ENCODE data around the gene SPATC1L.

Gene SPATC1L

GRCh38 chr21:46118316-46119143, 65.7 kb downstream of the SPATC1L start:
- H3K27ac Mint-ChIP-seq = no peak overlapping the region
- H3K9me3 Mint-ChIP-seq = no peaks in the 10 kb centered on the region
- DNase-seq (no peak), ATAC-seq (no peak)
- no peaks in the 10 kb centered on the region for H3K27me3 Mint-ChIP-seq
- no peak overlapping the region for H3K4me3 Mint-ChIP-seq
- H3K36me3 Mint-ChIP-seq (ENCODE audit: low read depth) = peaks cover 7% of the 10 kb centered on the region
- no peaks in the 10 kb centered on the region for H3K4me1 Mint-ChIP-seq

- Mint-ChIP-seq H3K27ac (no peak overlapping the region), H3K27me3 (no peaks in the 10 kb centered on the region), H3K4me1 (no peaks in the 10 kb centered on the region), H3K9me3 (no peaks in the 10 kb centered on the region), H3K36me3 (ENCODE audit: low read depth) (peaks cover 8% of the 10 kb centered on the region), H3K4me3 (no peak overlapping the region)
- no peak for ATAC-seq
- no peak for DNase-seq
Observed at GRCh38 chr21:46117586-46118315, 66.5 kb downstream of the SPATC1L start.

- H3K4me1 Mint-ChIP-seq = no peaks in the 10 kb centered on the region
- H3K4me3 Mint-ChIP-seq = no peak overlapping the region
- peaks cover 8% of the 10 kb centered on the region for H3K36me3 Mint-ChIP-seq (ENCODE audit: low read depth)
- no peaks in the 10 kb centered on the region for H3K9me3 Mint-ChIP-seq
- no peak for DNase-seq
- no peak for ATAC-seq
- no peaks in the 10 kb centered on the region for H3K27me3 Mint-ChIP-seq
- H3K27ac Mint-ChIP-seq = no peak overlapping the region
Observed at GRCh38 chr21:46116776-46117585, 67.3 kb downstream of the SPATC1L start.

- no peak for ATAC-seq
Observed at GRCh38 chr21:46116189-46116775, 68.0 kb downstream of the SPATC1L start.

GRCh38 chr21:46115441-46116188, 68.6 kb downstream of the SPATC1L start:
- H3K27me3 Mint-ChIP-seq = no peaks in the 10 kb centered on the region
- H3K36me3 Mint-ChIP-seq (ENCODE audit: low read depth) = peaks cover 8% of the 10 kb centered on the region
- ATAC-seq (no peak), DNase-seq (no peak)
- H3K9me3 Mint-ChIP-seq = no peaks in the 10 kb centered on the region
- no peaks in the 10 kb centered on the region for H3K4me1 Mint-ChIP-seq
- H3K4me3 Mint-ChIP-seq = no peak overlapping the region
- no peak overlapping the region for H3K27ac Mint-ChIP-seq

More at GRCh38 chr21:46116189-46116775, 68.0 kb downstream of the SPATC1L start:
- H3K27ac Mint-ChIP-seq = no peak overlapping the region
- no peaks in the 10 kb centered on the region for H3K9me3 Mint-ChIP-seq
- no peaks in the 10 kb centered on the region for H3K27me3 Mint-ChIP-seq
- H3K4me1 Mint-ChIP-seq = no peaks in the 10 kb centered on the region
- DNase-seq = no peak
- no peak overlapping the region for H3K4me3 Mint-ChIP-seq
- H3K36me3 Mint-ChIP-seq (ENCODE audit: low read depth) = peaks cover 8% of the 10 kb centered on the region

- Mint-ChIP-seq H3K4me1 (no peaks in the 10 kb centered on the region), H3K9me3 (no peaks in the 10 kb centered on the region), H3K27ac (no peak overlapping the region), H3K27me3 (no peaks in the 10 kb centered on the region), H3K4me3 (no peak overlapping the region), H3K36me3 (ENCODE audit: low read depth) (peaks cover 8% of the 10 kb centered on the region)
- ATAC-seq = no peak
- DNase-seq = no peak
Observed at GRCh38 chr21:46114963-46115362, 69.3 kb downstream of the SPATC1L start.

- H3K9me3 Mint-ChIP-seq = no peaks in the 10 kb centered on the region
- no peaks in the 10 kb centered on the region for H3K27me3 Mint-ChIP-seq
- DNase-seq (no peak), ATAC-seq (no peak)
- H3K4me1 Mint-ChIP-seq = no peaks in the 10 kb centered on the region
- H3K27ac Mint-ChIP-seq = no peak overlapping the region
- no peak overlapping the region for H3K4me3 Mint-ChIP-seq
- H3K36me3 Mint-ChIP-seq (ENCODE audit: low read depth) = peaks cover 8% of the 10 kb centered on the region
Observed at GRCh38 chr21:46113497-46114176, 70.6 kb downstream of the SPATC1L start.

- DNase-seq (no peak), ATAC-seq (no peak)
- H3K4me3 Mint-ChIP-seq = no peak overlapping the region
Observed at GRCh38 chr21:46112725-46113215, 71.5 kb downstream of the SPATC1L start.

GRCh38 chr21:46111857-46112724, 72.2 kb downstream of the SPATC1L start:
- ATAC-seq = no peak
- no peaks in the 10 kb centered on the region for H3K4me1 Mint-ChIP-seq
- H3K27ac Mint-ChIP-seq = no peak overlapping the region
- DNase-seq = no peak
- no peaks in the 10 kb centered on the region for H3K27me3 Mint-ChIP-seq
- peaks cover 7% of the 10 kb centered on the region for H3K9me3 Mint-ChIP-seq
- peaks cover 15% of the 10 kb centered on the region for H3K36me3 Mint-ChIP-seq (ENCODE audit: low read depth)
- no peak overlapping the region for H3K4me3 Mint-ChIP-seq

More at GRCh38 chr21:46112725-46113215, 71.5 kb downstream of the SPATC1L start:
- Mint-ChIP-seq H3K27ac (no peak overlapping the region), H3K27me3 (no peaks in the 10 kb centered on the region), H3K9me3 (peaks cover 4% of the 10 kb centered on the region), H3K36me3 (ENCODE audit: low read depth) (peaks cover 13% of the 10 kb centered on the region), H3K4me1 (no peaks in the 10 kb centered on the region)

- Mint-ChIP-seq H3K36me3 (ENCODE audit: low read depth) (peaks cover 15% of the 10 kb centered on the region), H3K4me1 (no peaks in the 10 kb centered on the region), H3K9me3 (peaks cover 9% of the 10 kb centered on the region), H3K27ac (no peak overlapping the region), H3K27me3 (no peaks in the 10 kb centered on the region), H3K4me3 (no peak overlapping the region)
- ATAC-seq (no peak), DNase-seq (no peak)
Observed at GRCh38 chr21:46111193-46111571, 73.1 kb downstream of the SPATC1L start.

All from activated naive CD8-positive, alpha-beta T cell treated with anti-CD3 and anti-CD28 coated beads, Interleukin-2, amount 50 U/mL, for 24 hours (primary cell).